Stimulated activated CD4-positive, alpha-beta T cell treated with anti-CD3 and anti-CD28 coated beads, Interleukin-2, amount 100 ng/mL, for 48 hours (primary cell): ENCODE results near the gene DENND6B.

Source experiments
- DNase-seq, 2 donors: peaks; one replicate each; pipeline ENCODE4 v3.0.0-alpha.2; 2020

Gene DENND6B

DNA sequence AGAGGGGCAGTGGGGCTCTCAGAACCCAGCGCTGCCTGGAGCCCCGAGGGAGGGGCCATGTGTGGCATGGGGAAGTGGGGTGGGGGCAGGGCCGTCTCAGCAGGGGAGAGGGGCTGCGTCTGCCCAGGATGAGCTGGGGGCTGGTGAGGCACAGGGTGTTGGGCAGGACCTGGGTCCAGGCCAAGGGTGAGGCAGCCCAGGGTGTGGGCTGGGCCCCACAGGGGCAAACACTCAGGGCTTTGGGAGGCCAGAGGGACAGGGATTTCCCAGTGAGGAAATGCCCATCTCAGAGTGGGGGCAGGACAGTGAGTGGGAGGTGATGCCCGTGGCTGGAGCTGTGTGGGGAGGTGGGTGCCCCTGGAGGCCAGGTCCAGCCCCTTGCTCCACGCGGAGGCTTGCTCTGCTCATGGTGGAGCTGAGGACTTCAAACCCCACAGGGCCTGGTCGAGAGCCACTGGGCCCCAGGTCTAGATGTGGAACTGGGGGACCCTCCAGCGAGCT is 24.7 kb downstream of the DENND6B start:
- DNase-seq, result no peak

DNA sequence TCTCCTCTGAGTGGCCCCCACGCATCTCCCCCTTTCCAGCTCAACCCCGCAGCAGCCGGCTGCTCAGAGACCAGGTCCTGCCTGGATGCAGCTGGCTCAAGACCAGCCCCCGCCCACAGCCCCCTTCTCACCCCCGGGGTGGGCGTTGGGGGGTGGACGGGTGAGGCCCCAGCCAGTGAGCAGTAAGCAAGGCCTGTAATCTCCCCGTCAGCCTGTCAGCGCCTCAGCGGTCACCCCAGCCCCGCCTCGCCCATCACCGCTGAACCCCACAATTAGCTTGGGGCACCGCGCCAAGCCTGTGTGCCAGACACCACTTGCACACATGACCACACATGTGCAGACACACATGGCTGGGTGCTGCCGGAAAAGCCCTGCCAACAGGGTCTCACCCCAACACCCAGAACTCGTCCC is 25.2 kb downstream of the DENND6B start:
- no peak for DNase-seq

DNA sequence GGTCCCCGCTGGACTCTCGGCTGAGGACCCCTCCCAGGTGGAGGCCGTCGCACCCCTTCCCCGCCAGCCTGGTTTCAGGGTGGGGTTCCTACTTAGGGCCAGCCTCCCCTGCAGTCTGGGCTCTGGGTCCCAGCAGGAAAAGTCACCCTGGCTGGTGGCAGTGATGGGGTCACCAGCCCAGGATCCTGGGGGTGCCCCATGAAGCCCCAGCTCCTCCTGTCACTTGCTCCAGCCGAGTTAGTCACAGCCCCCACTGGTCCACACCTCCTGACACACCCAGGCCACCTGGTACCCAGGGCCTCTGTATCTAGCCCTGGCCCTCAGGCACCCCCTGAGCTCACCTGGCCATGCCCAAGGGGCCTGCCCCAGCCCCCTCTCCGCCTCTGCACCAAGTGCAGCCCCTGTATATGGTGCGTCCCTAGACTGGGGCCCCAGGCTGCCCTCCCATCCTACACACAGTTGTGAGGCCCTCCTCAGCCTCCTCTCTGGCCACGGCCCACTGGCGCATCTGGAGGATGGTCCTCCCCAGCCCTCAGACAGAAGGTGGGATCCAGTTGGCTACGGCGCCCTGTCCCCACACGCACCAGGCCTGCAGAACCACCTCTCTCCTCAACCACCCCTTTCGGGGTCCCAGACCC is 26.1 kb downstream of the DENND6B start:
- DNase-seq, result no peak

DNA sequence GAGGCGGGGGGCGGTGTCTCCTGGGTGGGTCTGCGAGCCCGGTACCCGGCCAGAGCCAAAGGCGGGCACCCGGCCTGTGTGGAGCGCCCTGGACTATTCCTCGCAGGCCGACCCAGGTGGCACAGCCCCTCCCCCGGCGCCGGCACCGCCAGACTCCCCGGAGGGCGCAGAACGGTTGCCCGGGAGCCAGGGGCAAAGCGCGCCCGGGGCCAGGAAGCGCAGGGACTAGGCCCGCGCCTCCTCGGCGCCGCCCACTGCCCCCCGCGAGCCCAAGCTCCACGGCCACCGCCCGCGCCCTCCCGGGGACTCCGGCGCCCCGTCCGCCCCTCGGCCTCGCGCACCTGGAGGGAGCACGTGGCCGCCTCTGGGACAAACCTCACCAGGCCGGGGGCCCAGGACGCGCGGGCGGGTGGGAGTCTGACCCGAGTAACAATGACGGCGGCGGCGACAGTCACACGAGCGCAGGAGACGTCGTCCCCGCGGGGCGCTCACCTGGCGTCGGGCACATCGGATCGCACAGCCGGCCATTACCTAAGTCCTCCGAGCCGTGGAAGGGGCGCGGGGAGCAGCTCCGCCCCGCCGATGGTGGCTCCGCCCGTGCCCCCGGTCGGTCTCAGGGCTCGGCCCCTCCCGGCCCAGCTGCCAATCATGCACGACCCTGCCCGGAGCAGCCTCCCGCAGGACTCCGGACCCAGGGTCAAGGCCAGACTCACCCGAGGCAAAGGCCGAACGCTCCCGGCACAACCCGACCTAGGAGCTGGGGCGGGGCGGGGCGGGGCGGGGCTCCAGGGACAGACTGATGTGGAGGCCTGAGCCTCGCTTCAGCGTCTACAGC is 26.8 kb downstream of the DENND6B start:
- DNase-seq, result no peak

- DNase-seq, result no peak
Observed at GRCh38 chr22:50298937-50299784, 27.7 kb downstream of the DENND6B start.

- no peak for DNase-seq
Observed at GRCh38 chr22:50298266-50298637, 28.6 kb downstream of the DENND6B start.

- no peak for DNase-seq
Observed at GRCh38 chr22:50297510-50298265, 29.1 kb downstream of the DENND6B start.

GRCh38 chr22:50296658-50297490 is 29.9 kb downstream of the DENND6B start:
- DNase-seq, result no peak

GRCh38 chr22:50294319-50294656 is 32.5 kb downstream of the DENND6B start:
- DNase-seq, result no peak

DNA sequence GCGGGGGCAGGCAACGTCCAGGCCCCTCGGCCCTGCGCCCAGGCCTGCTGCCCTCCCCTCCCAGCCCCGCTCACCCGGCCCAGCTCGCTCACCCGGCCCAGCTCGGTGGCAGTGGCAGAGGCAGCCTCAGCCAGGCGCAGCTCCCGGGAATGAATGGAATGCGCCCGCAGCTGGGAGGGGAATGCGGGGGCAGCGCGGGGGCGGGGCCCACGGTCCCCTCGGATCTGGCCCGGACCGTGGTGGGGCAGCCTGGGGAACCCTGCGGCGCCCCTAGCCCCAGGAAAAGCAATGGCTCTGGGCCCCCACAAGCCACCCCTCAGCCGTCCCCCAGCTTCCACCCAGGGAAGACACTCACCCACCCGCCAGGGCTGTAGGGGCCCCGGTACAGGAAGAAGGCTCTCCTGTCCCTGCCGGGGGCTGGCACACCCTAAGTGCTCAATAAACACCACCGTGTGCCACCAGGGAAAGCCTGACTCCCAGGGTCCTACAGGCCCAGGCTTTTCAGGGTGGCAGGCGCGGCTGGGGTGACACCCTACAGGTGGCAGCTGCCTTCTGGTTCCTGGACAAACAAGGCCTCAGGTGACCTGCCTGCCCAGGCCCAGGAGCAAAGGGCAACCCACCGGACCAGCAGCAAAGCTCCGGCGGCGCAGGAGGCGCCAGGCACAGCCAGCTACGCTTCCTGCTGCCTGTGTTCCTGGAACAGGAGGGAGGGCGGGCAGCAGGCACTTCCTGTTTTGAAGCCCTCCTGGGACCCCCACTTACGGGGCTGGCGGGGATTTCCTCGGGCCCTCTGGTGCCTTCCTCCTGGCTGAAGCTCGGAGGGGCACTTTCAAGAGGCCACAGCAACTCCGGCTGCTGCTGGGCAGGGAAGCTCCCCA is 33.1 kb downstream of the DENND6B start:
- no peak for DNase-seq

- DNase-seq, result no peak
Observed at GRCh38 chr22:50292643-50293440, 34.0 kb downstream of the DENND6B start.

GRCh38 chr22:50289942-50290630 is 36.7 kb downstream of the DENND6B start:
- DNase-seq, result no peak

DNA sequence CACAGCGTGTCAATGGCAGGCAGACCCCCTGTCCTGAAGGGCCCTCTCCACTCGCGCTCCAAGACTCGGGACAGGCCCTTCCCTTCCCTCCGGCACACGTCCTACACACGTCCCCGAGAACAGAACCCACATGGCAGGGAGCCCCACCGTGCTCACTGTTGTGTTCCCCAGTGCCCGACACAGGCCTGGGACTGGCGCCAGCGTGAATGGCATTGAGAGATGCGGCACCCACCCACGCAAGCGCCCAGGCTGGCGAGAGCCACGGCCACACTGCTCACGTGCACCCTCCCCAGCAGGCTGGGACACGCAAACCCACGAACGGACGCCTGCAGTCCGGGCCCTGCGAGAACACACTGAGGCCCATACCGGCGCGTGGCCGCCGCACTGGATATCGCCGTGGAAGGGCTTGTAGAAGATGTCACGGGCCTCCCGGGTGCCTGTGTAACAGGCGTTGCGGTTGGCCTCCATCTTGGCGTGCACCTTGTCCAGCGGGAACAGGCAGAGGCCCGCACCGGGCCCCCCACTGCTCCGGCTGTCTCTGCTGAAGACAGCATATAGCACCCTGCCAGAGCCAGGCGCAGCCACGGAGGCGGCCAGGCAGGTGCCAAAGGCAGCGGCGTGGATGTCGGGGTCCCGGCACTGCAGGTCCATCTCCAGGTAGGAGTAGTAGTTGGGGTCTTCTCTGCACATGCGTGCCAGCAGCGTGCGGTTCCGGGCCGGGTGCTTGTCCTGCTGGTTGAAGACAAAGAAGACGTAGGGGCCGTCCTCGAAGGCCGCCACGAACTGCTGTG is 37.5 kb downstream of the DENND6B start:
- DNase-seq, result no peak

DNA sequence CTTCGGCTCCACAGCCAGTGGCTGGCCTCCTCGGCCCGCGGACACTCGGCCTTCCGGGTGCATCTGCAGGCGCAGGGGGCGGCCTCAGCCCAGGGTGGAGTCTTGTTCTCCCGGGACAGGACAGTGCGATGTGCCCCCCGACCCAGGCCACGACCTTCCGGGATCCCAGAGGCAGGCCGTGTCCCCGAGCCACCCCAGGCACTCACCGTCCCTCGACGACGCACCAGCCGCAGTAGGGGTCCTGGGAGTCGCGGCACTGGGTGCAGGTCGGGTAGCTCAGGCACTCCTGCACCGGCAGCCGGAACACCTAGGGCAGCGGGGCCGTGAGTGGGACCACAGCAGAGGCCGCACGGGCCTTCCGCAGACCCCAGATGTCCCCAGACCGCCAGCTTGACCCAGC is 39.1 kb downstream of the DENND6B start:
- DNase-seq, result no peak

DNA sequence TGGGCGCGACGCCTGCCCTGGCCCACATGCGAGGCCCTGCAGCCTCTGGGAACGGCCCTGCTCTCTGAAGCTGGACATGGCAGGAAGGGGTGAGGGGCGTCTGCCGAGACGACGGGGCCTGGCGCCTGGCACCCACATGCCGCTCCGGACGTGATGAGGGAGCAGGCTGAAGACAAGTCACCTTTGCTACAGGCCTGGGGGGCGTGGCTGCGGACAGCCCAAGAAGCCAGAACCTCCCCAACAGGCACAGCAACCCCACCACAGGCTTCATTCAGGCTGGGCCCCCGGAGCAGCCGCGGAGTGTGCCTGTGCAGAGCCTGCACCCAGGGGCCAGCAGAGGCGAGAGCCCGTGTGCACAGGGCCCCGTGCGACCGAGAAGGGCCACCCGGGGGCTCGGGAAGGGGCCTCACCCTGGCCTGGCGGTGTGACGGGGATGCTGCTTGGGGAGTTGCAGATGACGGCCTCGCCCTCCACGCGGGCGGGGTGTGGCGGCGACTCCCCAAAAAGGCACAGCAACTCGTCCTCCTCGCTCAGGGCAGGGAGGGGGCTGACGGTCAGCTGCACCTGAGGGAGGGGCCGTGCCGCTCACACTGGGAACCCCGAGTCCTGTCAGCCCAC is 40.0 kb downstream of the DENND6B start:
- no peak for DNase-seq

GRCh38 chr22:50286275-50286674 is 40.5 kb downstream of the DENND6B start:
- no peak for DNase-seq

GRCh38 chr22:50285568-50286229 is 41.1 kb downstream of the DENND6B start:
- DNase-seq, result no peak
